HS-27A (cell line): ENCODE results near the gene PSAPL1.

ENCODE experiments used
- DNase-seq: peaks from one replicate; pipeline ENCODE4 v3.0.0-alpha.2; 2012; ENCODE audit warnings: low read depth, missing footprints

Gene PSAPL1

GRCh38 chr4:7396186-7396910, 38.4 kb downstream of the PSAPL1 start:
- DNase-seq = no peak

GRCh38 chr4:7395645-7396044, 39.1 kb downstream of the PSAPL1 start:
- no peak for DNase-seq

- no peak for DNase-seq
These were observed 39.9 kb downstream of the PSAPL1 start for GRCh38 chr4:7394681-7395451.

- no peak for DNase-seq
These were observed 40.8 kb downstream of the PSAPL1 start for GRCh38 chr4:7393601-7394575.

GRCh38 chr4:7392438-7393421, 42.0 kb downstream of the PSAPL1 start:
- DNase-seq = no peak

- DNase-seq = no peak
These were observed 42.9 kb downstream of the PSAPL1 start for GRCh38 chr4:7391637-7392437.

- no peak for DNase-seq
These were observed 43.7 kb downstream of the PSAPL1 start for GRCh38 chr4:7390906-7391636.

- no peak for DNase-seq
These were observed 44.4 kb downstream of the PSAPL1 start for GRCh38 chr4:7390336-7390735.

- DNase-seq = no peak
These were observed 45.0 kb downstream of the PSAPL1 start for GRCh38 chr4:7389719-7390118.

- DNase-seq = no peak
These were observed 45.5 kb downstream of the PSAPL1 start for GRCh38 chr4:7389101-7389701.

GRCh38 chr4:7388627-7389026, 46.1 kb downstream of the PSAPL1 start:
- no peak for DNase-seq

- no peak for DNase-seq
These were observed 46.8 kb downstream of the PSAPL1 start for GRCh38 chr4:7387925-7388324.

- no peak for DNase-seq
These were observed 49.5 kb downstream of the PSAPL1 start for GRCh38 chr4:7384929-7385890.

- no peak for DNase-seq
These were observed 50.5 kb downstream of the PSAPL1 start for GRCh38 chr4:7384003-7384928.

- DNase-seq = no peak
These were observed 51.5 kb downstream of the PSAPL1 start for GRCh38 chr4:7383266-7383665.

- DNase-seq = no peak
These were observed 52.1 kb downstream of the PSAPL1 start for GRCh38 chr4:7382634-7383014.
